DMS153 treated with DMSO at 0.1 percent for 48 hours (cell line): ENCODE data around the gene CDK2AP2.
"Not testable (repeated sequence)": the region's sequence is repeated elsewhere in the genome, so short reads cannot be mapped to it uniquely, and the experiment has no call there.

Source experiments
- DNase-seq: peaks from one replicate; lab custom pipeline; 2025; ENCODE audit not compliant: unreplicated experiment; lab: John Stamatoyannopoulos, UW

CDK2AP2 gene

GRCh38 chr11:67507864-67508485, at the start of gene CDK2AP2:
TSS of gene CDK2AP2 (minus strand) at chr11:67508162. CDS start at chr11:67508082, 80 bp downstream.
- DNase-seq = peak; percentile 89

GRCh38 chr11:67556244-67556643, 48.3 kb upstream of the CDK2AP2 start:
- no peak for DNase-seq

GRCh38 chr11:67551697-67552096, 43.7 kb upstream of the CDK2AP2 start:
- DNase-seq = not testable (repeated sequence)

GRCh38 chr11:67551127-67551526, 43.2 kb upstream of the CDK2AP2 start:
- no peak for DNase-seq

GRCh38 chr11:67548555-67549110, 40.7 kb upstream of the CDK2AP2 start:
- no peak for DNase-seq

GRCh38 chr11:67548112-67548511, 40.1 kb upstream of the CDK2AP2 start:
- not testable (repeated sequence) for DNase-seq

GRCh38 chr11:67545280-67545679, 37.3 kb upstream of the CDK2AP2 start:
- DNase-seq = no peak

- DNase-seq = no peak
Measured at GRCh38 chr11:67544616-67545242, 36.8 kb upstream of the CDK2AP2 start.

GRCh38 chr11:67543585-67543984, 35.6 kb upstream of the CDK2AP2 start:
- DNase-seq = no peak

- no peak for DNase-seq
Measured at GRCh38 chr11:67542971-67543370, 35.0 kb upstream of the CDK2AP2 start.

- DNase-seq = no peak
Measured at GRCh38 chr11:67542169-67542568, 34.2 kb upstream of the CDK2AP2 start.

- DNase-seq = no peak
Measured at GRCh38 chr11:67541198-67541597, 33.2 kb upstream of the CDK2AP2 start.

- no peak for DNase-seq
Measured at GRCh38 chr11:67539550-67539949, 31.6 kb upstream of the CDK2AP2 start.

- no peak for DNase-seq
Measured at GRCh38 chr11:67538823-67539505, 31.0 kb upstream of the CDK2AP2 start.

- no peak for DNase-seq
Measured at GRCh38 chr11:67538306-67538705, 30.3 kb upstream of the CDK2AP2 start.

- no peak for DNase-seq
Measured at GRCh38 chr11:67535561-67535960, 27.6 kb upstream of the CDK2AP2 start.

GRCh38 chr11:67534070-67534679, 26.2 kb upstream of the CDK2AP2 start:
- DNase-seq = no peak

- no peak for DNase-seq
Measured at GRCh38 chr11:67532889-67533288, 24.9 kb upstream of the CDK2AP2 start.

GRCh38 chr11:67530282-67530592, 22.3 kb upstream of the CDK2AP2 start:
- no peak for DNase-seq

- no peak for DNase-seq
Measured at GRCh38 chr11:67528376-67528775, 20.4 kb upstream of the CDK2AP2 start.

GRCh38 chr11:67525275-67525976, 17.5 kb upstream of the CDK2AP2 start:
- no peak for DNase-seq
